KOPT-K1 (cell line): Measurements from ENCODE around the gene NPAS2.
A peak's percentile ranks its signal among the peaks of the same experiment; 100 is the strongest.

Source experiments
- H3K27ac ChIP-seq: fragments of 200-600 bp; sonication (generic); 2 replicates; pipeline ENCODE4 v1.5.1; 2016; ENCODE audit warnings: antibody characterized with exemption, mild to moderate bottlenecking, low read depth, low read length; ENCODE audit not compliant: poor library complexity, severe bottlenecking
- H3K36me3 ChIP-seq: fragments of 200-600 bp; sonication (generic); 2 replicates; pipeline ENCODE4 v1.5.1; 2017; ENCODE audit warnings: antibody characterized with exemption, mild to moderate bottlenecking, low read length, moderate library complexity; ENCODE audit not compliant: insufficient read depth
- H3K9me3 ChIP-seq: fragments of 200-600 bp; sonication (generic); 2 replicates; pipeline ENCODE4 v1.5.1; 2017; ENCODE audit warnings: antibody characterized with exemption, low read length, mild to moderate bottlenecking; ENCODE audit not compliant: insufficient read depth, poor library complexity, severe bottlenecking

The NPAS2 gene, protein sequence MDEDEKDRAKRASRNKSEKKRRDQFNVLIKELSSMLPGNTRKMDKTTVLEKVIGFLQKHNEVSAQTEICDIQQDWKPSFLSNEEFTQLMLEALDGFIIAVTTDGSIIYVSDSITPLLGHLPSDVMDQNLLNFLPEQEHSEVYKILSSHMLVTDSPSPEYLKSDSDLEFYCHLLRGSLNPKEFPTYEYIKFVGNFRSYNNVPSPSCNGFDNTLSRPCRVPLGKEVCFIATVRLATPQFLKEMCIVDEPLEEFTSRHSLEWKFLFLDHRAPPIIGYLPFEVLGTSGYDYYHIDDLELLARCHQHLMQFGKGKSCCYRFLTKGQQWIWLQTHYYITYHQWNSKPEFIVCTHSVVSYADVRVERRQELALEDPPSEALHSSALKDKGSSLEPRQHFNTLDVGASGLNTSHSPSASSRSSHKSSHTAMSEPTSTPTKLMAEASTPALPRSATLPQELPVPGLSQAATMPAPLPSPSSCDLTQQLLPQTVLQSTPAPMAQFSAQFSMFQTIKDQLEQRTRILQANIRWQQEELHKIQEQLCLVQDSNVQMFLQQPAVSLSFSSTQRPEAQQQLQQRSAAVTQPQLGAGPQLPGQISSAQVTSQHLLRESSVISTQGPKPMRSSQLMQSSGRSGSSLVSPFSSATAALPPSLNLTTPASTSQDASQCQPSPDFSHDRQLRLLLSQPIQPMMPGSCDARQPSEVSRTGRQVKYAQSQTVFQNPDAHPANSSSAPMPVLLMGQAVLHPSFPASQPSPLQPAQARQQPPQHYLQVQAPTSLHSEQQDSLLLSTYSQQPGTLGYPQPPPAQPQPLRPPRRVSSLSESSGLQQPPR

DNA sequence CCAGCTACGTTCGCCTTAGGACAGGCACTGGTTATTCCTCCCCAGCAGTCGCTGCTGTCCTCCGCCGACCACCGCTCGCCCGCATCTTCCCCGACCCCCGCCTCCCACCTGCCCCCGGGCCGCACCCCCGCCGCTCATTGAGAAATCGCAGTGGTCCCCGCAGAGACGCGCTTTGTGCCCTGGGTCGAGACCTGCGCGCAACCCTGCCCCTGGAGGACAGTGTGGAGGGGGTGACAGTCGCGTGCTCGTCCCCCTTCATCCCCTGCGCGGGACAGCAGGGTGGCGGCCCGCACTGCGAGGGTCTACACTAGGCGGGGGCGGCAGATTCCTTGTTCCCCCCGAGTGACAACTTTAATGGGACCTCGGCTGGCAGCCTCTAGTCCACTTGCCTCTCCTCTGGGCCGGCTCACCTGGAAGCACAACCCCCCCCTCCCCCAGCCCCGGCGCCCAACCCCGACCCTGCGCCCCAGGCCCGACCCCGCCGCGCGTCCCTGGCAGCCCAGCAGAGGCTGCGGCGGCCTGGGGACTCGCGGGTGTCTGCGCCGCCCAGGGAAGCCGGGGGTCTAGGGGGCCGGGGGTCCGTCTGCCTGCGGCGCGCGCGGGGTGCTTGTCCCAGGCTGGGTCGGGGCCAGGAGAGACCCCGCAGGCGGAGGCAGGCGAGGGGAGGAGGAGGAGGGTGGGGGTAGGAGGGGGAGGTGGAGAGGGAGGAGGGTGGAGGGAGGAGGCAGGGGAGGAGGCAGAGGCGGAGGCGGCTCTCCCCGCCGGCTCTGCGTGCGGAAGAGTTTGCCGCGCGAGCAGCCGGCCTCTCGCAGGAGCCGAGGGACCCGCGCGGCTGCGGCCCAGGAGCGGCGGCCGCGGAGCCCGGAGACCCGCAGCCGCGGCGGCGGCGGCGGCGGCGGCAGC, at the start of gene NPAS2:
Gene NPAS2, plus strand, starts transcription at position 770 of the 903 bp plus-strand sequence. CDS start 84,616 bp downstream, outside the sequence.
- Histone ChIP-seq H3K36me3 (no peaks in the 10 kb centered on the region), H3K9me3 (no peaks in the 10 kb centered on the region), H3K27ac (peak within 1 kb of the TSS; percentile 56)

DNA sequence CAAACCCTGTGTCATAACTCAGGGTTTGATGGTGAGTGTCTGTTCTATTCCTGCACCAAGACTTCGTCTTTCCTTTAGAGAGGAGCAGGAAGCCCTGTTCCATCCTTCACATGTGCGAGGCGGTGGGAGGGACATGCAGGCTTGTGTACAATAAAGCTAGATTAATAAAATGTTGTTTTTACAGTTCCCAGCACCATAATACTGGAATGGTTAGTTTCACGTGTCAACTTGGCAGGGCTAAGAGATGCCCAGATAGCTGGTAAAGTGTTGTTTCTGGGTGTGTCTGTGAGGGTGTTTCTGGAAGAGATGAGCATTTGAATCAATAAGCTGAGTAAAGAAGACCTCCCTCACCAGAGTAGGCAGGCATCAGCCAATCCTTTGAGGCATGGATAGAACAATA, 48.8 kb upstream of the NPAS2 start:
- Histone ChIP-seq H3K27ac (no peak overlapping the region), H3K9me3 (no peaks in the 10 kb centered on the region), H3K36me3 (no peaks in the 10 kb centered on the region)

DNA sequence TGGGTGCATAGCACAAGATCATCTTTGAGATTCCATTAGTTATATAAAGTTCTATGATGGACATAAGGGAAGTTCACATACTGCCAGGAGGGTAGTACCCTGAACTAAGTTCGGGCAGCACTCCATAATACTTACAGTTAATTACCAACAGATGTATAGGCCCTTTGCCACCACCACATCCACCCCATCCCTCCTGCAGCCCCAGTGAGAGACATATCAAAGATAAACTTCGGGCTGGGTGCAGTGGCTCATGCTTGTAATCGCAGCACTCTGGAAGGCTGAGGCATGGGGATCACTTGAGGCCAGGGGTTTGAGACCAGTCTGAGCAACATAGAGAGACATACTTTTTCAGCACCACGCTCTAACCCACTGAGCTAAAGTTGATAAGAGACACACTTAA, 46.4 kb upstream of the NPAS2 start:
- Histone ChIP-seq H3K9me3 (no peaks in the 10 kb centered on the region), H3K27ac (no peak overlapping the region), H3K36me3 (no peaks in the 10 kb centered on the region)

DNA sequence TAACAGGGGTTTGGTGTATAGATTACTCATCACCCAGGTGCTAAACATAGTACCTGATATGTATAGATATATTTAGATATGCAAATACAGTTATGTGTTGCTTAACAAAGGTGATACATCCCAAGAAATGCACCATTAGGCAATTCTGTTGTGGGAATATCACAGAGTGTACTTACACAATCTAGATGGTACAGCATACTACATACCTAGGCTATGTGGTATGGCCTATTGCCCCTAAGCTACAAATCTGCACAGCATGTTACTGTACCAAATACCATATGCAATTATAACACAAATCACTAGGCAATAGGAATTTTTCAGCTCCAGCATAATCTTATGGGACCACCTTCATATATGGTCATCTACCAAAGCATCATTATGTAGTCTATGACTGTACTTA, 43.5 kb upstream of the NPAS2 start:
- Histone ChIP-seq H3K27ac (no peak overlapping the region), H3K9me3 (no peaks in the 10 kb centered on the region), H3K36me3 (no peaks in the 10 kb centered on the region)

DNA sequence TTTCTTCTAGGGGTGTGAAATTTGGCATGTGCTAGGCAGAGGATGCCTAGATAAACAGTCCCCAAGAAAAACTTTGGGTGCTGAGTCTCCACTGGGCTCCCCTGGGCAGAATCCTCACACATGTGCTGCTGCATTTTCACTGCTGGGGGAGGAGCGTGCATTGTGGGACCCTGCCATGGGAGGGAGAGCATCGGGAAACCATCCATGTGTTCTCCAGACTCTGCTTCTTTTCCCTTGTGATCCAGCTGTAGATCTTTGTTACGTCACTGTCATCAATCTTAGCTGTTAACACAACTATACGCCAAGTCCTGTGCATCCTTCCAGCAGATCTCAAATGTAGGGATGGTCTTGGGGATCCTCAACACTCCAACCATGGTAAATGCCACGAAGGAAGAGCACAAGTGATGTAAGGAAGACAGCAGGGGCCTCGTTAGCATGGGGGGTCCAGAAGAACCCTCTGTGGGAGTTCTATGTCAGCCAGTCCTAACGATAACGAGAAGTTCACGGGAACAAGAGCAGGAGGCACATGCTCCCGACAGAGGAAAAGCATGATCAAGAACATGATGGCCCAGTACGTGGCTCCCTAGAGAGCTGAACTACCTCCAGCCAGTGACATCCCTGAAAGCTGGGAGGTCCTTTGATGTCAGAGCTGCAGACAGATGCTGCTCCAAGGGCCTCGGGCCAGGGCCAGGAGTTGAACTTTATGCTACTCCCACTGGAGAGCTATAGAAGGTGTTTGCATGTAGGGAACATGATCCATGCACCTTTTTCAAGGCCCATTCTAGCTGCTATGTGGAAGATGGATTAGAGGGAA, 41.1 kb upstream of the NPAS2 start:
- Histone ChIP-seq H3K9me3 (no peaks in the 10 kb centered on the region), H3K36me3 (no peaks in the 10 kb centered on the region), H3K27ac (no peak overlapping the region)

DNA sequence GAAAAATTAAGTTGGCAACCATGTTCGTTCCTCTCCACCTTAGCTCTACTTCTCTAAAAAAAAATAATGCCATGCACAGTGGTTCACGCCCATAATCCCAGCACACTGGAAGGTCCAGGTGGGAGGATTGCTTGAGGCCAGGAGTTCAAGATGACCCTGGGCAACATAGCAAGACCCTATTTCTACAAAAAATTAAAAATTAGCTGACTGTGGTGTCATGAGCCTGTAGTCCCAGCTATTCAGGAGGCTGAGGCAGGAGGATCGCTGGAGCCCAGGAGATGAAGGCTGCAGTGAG, 40.1 kb upstream of the NPAS2 start:
- H3K9me3 ChIP-seq, result no peaks in the 10 kb centered on the region
- no peaks in the 10 kb centered on the region for H3K36me3 ChIP-seq
- no peak overlapping the region for H3K27ac ChIP-seq

DNA sequence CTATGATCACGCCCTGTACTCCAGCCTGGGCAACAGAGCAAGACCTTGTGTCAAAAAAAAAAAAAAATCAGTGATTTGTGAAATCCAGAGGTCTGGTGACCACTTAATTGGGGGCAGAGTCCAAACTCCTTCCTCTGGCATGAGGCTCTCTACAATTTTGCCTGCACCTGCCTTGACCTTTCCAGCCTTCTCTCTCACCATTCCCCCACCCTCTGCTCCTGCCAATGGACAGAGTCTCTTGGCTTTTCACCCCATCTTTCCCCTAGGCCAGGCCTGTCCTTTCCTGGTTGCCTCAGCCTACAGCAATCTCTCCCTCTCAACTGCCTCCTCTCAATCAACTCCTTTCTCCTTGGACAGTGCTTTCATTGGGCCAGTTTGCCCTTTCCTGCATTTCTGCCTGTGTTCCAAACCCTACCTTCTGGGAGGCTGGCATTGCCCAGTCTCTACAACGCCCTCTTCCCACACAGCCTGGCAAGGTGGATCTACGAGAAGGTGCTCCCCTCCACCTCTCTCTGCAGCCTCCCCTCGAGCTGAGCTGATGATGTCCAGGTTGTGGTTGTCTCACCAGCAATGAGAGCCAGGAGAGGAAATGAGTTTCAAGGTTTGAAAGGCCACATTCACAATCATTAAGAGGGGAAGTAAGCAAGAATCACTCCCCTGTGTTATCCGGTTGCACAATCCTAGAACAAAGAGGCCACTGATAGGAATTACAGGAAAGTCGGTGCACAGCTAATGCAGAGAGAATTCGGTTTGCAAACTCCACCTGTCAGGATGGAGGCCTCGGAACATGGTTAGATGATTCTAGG, 39.5 kb upstream of the NPAS2 start:
- Histone ChIP-seq H3K9me3 (no peaks in the 10 kb centered on the region), H3K27ac (no peak overlapping the region), H3K36me3 (no peaks in the 10 kb centered on the region)

DNA sequence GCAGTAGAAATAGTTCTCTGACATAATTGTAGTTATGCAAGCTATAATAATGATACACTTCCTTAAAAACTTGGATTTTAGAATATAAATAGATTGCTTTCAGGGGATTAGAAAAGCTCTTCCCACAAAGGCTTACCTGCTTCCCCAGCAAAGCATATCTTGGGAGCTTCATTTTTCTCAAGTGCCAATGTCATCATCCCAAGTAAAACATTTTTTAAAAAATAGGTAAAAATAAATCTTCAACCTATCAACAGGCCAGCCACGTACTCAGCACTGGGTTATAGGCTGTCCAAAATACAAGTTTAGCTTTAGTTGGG, 39.0 kb upstream of the NPAS2 start:
- Histone ChIP-seq H3K27ac (no peak overlapping the region), H3K36me3 (no peaks in the 10 kb centered on the region), H3K9me3 (no peaks in the 10 kb centered on the region)

DNA sequence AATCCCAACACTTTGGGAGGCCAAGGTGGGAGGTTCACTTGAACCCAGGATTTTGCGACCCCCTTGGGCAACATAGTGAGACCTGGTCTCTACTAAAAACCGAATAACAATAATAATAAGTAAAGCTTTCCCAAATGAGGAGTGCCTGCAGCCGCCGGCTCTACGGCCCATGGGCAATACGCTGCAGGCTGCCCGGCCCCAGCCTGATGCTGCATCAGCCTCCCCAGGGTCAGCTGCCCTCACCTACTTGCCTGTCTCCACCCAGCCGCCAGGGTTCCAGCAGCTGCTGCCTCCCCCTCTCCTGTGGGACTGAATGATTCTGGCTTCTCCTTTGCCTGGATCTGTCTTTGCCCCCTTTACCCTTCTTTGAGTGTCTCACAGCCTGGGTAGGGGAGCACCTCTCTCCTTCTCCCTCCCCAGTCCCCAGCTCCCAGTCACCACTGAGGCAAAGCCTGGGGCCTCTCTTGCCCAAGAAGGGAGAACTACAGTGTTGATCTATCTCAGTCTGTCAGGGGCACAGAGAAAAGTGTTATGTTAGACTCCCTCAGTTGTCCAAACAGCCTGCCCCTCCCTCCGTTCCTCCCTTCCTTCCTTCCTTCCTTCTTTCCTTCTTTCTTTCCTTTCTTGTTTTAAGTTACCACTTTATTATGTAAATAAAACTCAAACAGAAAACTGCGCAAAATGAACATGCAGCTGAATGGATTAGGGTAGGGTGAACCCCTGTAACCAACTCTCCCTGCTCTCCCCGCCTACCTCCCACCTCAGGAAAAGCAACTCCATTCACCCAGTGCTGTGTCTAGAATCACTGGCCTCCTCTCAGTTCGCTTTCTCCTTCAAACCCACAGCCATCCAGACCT, 38.2 kb upstream of the NPAS2 start:
- H3K36me3 ChIP-seq, result no peaks in the 10 kb centered on the region
- H3K27ac ChIP-seq, result no peak overlapping the region
- no peaks in the 10 kb centered on the region for H3K9me3 ChIP-seq

DNA sequence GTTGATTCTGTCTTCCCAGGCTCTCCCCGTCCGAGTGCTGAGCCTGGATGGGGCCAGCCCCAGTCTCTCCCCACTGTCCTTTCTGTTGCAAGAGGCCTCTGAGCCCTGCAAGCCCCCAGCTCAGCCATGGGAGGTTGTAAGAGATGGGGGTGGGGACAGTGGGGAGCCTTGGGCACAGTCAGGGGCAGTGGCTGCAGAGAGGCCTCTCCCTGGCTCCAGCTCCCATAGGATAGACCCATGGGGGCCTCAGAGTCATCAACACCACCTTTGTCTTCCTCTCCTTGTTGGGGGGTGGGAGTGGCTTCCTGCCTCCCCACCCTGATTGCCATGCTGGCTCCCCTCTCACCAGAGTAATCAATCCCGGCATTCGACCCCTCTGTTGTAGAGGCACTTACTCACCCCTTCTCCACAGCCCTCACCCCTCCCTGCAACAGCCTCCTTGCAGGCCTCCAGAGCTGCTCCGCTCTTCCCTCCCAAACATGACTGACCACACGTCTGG, 37.5 kb upstream of the NPAS2 start:
- no peaks in the 10 kb centered on the region for H3K9me3 ChIP-seq
- H3K27ac ChIP-seq, result no peak overlapping the region

DNA sequence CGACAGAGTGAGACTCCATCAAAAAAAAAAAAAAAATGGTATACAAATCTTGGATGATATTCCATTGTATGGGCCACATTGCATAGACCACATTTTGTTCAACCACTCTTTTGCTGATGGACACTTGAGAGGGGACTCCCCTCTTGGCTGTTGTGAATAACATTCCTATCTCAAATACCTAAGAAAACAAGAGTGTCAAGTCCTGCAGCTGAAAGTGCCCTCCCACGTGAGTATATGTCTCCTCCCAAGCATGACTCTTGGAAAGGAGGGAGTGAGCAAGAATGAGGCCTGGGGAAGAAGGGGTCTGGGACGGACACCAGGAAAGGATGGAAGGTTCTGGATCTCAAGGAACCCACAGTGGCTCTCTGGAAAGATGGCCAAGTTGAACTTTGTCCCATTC, 36.0 kb upstream of the NPAS2 start:
- no peaks in the 10 kb centered on the region for H3K36me3 ChIP-seq
- no peak overlapping the region for H3K27ac ChIP-seq
- no peaks in the 10 kb centered on the region for H3K9me3 ChIP-seq

More for the DNA sequence above, 37.5 kb upstream of the NPAS2 start:
- H3K36me3 ChIP-seq, result no peaks in the 10 kb centered on the region

DNA sequence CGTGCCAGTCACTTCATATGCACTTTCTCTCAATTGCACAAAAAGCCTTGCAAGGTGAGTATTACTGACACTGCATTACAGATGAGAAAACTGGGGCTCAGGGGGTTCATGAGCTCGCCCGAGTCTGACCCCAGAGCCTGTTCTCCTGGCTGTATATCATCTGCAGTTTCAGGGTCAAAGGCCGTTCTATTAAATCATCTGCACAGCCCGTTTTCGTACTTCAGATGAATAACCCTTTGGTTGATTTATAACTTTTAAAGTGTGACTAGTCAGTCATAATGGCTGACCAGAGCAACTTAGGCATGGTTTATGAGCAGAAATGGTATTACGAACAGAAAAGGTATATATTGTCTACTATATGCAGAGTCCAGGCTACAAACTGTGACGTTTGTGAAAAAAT, 35.3 kb upstream of the NPAS2 start:
- no peak overlapping the region for H3K27ac ChIP-seq
- H3K36me3 ChIP-seq, result no peaks in the 10 kb centered on the region
- H3K9me3 ChIP-seq, result no peaks in the 10 kb centered on the region

DNA sequence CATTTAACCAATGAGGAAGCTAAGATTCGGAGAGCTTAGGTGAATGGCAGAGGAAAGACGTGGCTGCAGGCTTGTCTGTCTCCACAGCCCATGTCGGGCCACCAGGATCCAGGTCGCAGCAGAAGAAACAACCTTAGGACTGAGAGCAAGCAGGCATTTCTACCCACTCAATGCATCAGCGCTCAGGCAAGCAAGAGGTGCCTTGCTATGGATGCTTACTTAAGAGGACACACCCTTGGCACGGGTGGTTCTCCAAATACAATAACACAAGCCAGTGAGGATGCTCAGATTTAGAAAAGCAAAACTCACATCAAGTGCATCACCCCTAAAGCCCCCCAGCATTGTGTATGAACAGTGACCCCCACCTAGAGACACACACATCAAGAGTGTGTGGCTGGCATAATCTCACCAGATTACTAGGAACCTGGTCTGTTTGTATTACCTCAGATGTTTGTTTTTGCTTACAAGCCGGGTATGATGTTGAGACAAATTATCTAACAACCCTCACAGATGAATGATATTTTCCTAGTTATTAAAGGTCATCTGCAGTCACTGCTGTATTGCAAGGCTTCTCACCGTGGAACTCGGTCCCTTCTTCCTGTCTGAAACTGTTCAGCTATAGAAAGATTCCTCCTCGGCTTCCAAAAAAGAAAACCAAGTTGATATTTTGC, 34.2 kb upstream of the NPAS2 start:
- Histone ChIP-seq H3K27ac (no peak overlapping the region), H3K36me3 (no peaks in the 10 kb centered on the region), H3K9me3 (no peaks in the 10 kb centered on the region)
